GM18499 (cell line): Measurements from ENCODE around the gene TUBE1.
A peak's percentile ranks its signal among the peaks of the same experiment; 100 is the strongest.
"Not testable (repeated sequence)": the region's sequence is repeated elsewhere in the genome, so short reads cannot be mapped to it uniquely, and the experiment has no call there.

Experiments used
- ATAC-seq: cut with Tn5 transposase; IDR thresholded peaks from one replicate; pipeline ENCODE4 v1.9.1; 2021; ENCODE audit warnings: moderate number of reproducible peaks; ENCODE audit not compliant: insufficient read depth, unreplicated experiment

Gene TUBE1, protein sequence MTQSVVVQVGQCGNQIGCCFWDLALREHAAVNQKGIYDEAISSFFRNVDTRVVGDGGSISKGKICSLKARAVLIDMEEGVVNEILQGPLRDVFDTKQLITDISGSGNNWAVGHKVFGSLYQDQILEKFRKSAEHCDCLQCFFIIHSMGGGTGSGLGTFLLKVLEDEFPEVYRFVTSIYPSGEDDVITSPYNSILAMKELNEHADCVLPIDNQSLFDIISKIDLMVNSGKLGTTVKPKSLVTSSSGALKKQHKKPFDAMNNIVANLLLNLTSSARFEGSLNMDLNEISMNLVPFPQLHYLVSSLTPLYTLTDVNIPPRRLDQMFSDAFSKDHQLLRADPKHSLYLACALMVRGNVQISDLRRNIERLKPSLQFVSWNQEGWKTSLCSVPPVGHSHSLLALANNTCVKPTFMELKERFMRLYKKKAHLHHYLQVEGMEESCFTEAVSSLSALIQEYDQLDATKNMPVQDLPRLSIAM

DNA sequence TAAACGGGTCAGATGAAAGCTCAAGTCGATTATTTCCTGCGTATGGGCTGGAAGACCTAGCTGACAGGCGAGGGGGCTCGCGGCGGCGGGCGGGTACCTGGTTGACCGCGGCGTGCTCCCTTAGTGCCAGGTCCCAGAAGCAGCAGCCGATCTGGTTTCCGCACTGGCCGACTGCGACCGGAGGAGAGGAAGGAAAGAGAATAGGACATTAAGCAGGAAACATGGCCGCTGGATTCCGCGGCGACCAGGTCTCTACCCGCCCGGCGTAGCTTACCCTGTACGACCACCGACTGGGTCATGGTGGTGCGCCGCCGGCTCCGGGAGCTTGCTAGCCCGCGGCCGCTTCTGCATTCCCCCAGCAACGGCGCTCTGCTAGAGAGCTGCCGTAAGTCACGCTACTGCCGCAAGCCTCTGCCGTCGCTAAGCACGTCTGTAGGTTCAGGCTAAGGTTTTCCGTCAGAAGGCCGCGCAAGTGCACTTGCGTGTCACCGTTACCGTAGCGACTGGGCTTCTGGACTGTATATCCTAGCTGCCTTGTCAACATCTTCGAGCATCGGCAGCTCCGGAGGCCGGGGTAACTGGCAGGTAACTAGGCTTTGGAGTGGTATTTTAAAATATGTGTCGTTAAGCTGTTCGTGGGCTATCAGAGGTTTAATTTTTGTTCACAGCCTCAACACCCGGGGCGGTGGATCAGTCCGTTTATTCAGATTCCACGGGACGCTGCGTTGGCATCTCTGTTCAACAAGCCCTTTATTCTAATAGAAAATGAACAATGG is at the start of gene TUBE1, which contains the start of gene FAM229B:
Gene TUBE1 (minus strand): TSS at position 347 of the 776 bp plus-strand sequence. CDS start 48 bp downstream, at position 299.
Gene FAM229B (plus strand): TSS at position 456 of the 776 bp plus-strand sequence. CDS start 11,693 bp downstream, outside the sequence.
- peak; percentile 93 for ATAC-seq

DNA sequence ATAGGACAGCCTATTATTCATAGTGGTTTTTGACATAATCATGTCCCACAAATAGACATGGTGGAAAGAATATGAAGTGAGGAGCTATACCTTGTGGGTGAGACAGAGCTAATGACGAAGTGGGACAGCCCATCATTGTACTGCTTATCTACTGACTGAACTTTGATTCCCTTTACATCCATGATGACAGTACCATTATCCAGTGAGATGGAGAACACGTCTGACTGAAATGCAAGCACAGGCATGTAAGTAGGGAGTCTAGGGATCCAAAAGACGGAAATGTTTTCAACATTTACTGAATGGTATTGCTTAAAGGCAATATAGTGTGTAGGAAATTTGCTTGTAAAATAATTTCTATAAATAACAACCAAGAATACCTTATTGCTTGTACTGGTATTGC is 43.6 kb upstream of the TUBE1 start:
- ATAC-seq, result no peak

DNA sequence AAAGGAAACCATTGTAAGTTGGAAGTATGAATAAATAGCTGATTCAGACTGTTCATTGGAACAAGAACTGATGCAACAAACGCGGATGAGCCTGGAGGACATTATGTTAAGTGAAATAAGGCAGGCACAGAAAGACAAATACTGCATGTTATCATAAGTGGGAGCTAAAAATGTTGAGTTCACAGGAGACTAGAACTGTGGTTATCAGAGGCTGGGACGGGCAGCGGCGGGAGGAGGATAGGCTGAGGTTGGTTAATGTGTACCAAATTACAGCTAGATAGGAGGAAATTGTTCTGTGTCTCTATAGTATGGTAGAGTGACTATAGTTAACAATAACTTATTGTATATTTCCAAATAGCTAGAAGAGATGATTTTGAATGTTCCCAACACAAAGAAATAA is 40.9 kb upstream of the TUBE1 start:
- ATAC-seq, result no peak

DNA sequence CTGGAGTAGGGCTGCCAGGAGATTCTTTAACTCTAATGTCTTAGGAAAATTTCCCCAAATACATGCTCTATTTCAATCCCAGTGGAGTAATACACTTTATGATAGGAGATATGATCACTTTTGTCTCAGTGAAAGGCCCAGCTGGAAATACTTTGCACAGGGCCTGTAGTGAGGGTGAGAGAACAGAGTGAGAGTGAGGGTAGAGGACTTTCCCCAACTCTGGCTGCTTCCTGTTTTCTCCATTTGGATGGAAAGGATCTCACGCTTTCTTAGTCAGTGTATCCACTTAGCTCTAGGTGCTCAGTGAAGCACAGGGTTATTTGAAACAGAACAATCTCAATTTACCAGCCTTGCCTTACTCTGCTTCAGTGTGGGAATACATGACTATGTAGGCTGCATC is 36.7 kb upstream of the TUBE1 start:
- no peak for ATAC-seq

DNA sequence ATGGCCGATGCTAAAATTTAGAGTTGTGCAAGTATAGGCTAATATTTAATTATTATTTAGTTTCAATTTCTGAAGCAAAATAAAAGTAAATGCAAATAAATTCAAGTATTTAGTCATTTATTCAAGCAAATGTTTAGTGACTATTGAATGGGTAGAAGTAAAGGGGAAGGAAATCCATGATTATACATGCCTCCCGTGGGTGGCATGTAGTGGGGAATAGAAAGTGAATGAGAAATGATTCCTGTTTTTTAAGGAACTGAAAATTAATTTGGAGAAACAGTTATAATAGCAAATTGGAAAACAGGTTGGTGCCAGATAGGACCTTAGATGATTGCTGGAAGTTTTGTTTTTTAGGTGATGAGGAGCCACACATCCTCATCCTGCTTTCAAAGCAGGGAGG is 35.5 kb upstream of the TUBE1 start:
- no peak for ATAC-seq

DNA sequence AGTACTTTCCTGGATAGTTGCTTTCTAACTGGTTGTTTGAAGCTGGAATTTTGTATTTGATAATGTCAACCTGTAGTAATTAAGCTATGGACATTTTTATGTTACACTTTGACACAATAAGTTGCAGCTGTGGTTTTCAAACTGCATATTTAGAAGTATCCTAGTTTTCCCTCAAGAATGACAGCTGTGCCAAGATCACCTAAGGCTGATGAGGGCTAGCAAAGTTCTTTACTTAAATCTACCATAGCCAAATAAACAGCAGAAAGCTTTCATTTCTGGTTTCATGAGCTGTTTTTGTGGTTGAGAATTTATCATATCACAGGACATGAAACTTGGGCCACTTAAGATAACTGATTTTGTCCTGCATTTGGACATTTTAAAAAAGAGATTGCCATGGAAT is 30.8 kb upstream of the TUBE1 start:
- no peak for ATAC-seq

DNA sequence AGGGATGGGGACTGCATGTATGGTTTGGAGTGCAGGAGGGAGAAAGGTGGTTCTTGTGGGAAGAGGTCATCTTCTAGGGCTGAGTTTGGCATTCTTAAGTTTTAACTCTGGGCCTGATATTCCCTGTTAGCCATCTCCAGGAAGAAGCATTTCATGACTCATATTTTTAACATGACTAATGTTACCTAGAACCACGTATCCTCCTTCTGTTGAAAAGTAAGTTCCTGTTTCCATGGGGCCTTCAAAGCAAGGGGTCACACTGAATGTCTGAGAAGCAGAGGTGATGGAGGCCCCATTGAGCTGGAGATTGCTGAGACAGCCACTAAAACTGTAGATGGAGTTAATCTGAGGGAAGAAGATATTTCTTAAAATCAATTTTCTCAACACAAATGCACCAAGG is 30.3 kb upstream of the TUBE1 start:
- no peak for ATAC-seq

DNA sequence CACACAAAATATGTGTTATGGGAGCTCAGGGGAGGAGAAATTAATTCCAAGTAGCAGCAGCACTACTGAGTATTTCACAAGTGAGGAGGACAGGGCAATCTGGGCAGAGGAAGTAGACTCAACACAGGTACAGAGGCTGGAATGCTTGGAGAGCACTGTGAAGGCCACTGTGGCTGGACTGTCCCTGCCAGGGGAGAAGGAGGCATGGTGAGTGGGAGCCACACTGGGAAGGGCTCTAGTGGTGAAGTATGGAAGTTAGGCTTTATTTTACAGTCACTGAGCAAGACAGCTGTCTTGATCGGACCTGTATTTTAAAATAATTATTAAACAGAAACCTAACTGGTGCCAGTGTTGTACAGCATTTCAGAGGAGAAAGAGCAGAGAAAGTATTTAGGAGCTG is 28.9 kb upstream of the TUBE1 start:
- no peak for ATAC-seq

DNA sequence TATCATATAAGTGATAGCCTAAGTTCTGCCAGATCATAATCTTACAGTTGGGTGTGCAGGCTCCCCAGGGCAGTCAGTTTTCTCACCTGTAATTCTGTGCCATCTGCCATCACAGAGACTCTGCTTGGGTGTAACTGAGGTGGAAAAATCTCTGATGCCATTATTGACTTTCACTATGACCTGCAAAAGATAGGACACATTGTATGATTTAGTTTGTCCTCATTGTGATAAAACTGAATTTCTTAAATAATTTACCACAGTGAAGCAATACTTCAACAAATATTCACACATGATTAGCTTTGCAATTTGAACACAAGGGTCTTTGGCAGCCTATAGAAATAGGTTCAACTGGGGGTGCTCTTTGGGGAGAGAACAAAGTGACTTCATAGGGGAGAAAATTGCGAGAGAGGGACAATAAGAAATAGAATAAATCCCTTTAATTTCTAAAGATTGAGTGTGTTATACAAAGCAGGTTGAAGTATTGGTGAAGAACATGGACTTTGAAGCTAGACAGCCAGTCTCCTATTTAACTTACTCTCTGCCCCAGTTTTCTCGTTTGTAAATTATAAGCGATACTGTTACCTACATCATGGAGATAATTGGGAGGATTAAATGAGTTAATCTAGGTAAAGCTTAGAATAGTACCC is 27.4 kb upstream of the TUBE1 start:
- no peak for ATAC-seq

DNA sequence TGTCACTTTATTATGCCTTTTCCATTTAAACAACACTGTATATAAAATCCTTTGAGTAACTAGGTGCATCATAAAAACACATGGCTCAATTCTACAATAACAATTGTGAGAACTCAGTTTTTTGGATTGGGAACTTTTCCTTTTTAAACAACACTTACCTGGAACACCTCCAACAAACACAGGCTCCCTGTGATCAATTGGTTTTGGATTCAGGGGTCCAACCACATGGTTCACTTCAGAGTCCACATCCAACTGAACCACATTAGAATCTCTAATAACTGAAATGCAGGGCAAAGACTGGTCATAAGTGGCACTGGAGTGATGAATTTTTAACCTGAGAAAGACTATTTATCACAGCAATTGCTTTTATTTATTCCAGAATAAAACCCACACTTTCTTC is 26.6 kb upstream of the TUBE1 start:
- no peak for ATAC-seq

DNA sequence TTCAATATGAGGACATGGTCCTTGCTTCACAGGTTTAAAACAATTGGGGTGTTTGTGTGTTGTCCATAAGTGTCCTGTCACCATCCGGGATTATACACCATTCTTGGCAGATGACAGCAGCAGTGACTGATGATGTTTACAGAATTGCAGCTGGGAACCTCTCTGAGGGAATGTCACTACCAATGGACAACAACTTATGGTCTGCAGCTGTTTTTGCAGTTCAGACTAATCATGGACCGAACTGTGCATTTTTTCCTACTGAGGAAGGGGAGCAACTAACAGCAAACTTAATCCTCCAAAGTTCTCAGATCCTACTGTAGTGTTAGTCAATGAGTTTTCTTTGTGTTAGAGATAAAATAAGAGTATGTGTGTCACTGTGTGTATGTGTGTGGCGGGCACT is 26.1 kb upstream of the TUBE1 start:
- no peak for ATAC-seq

DNA sequence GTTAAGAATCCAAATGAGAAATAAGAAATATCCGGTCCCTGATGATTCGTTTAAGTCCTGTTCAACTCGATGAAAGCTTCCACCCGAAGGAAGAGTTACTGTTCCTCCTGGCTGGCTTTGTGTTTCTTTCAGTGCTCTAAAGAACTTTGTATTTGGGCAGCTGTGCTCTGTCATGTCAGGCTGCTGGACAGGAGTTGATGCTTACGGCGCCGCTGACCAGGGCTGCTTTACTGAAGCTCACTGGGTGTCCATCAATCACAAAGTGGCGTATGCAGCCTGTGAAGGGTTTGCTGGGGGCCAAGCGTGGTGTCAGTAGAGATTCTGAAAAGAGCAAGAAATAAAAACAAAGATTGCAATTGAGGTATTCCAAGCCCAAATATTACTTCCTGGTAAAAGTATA is 22.0 kb upstream of the TUBE1 start:
- no peak for ATAC-seq

DNA sequence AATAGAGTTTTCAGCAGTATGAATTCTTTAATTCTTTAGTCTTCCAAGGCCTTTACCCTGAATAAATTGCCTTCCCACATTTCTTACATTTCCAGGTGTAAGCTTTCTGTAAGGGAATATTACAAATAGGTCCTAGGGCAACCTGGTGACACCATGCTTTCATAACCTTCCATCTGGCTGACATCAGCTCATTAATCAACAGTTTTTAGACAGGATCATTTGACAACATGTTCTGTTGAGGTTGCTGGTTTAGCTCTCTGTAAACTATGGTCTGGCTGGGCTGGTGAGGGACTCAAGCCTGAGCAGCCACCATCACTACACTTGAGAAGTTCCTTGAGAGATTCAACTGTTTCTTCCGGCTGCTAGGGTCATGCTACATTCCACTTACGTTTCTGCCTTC is 19.3 kb upstream of the TUBE1 start:
- no peak for ATAC-seq

DNA sequence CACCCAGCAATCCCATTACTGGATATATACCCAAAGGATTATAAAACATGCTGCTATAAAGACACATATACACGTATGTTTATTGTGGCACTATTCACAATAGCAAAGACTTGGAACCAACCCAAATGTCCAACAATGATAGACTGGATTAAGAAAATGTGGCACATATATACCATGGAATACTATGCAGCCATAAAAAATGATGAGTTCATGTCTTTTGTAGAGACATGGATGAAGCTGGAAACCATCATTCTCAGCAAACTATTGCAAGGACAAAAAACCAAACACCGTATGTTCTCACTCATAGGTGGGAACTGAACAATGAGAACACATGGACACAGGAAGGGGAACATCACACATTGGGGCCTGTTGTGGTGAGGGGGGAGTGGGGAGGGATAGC is 18.7 kb upstream of the TUBE1 start:
- not testable (repeated sequence) for ATAC-seq

DNA sequence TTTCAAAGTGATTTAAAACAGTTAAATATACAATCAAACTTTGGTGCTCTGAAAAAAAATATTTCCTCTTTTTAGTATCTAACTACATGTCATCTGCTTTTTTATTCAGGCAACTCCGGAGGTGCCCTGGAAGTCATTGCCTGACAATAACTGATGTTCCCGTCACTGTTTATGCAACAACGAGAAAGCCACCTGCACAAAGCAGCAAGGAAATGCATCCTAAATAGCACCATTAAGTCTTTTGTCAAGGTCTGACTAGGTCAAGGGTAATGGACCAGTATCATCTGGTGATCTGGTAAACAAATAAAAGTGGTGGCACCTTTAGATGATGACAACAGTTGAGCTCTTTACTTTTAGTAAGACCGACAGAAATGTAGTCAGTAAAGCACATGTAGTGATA is 13.3 kb upstream of the TUBE1 start:
- no peak for ATAC-seq

DNA sequence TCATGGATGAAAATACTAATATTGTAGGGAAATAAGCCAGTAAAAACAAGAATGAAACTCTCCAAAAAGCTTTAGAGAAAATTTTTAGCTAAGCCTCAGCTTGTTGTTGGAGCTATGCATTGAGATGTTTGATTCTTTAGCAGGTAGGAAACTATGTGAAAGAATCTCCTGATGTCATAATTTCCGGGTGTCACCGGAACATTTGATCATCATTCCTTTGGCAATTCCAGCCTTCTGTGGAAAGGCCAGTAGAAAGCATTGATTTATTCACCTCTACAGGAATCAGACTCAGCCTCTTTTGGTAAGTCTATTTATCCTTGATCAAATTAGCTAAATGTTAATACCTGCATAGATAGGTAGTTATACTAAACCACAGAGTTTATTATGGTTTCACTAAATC is 9.6 kb upstream of the TUBE1 start:
- ATAC-seq, result no peak

DNA sequence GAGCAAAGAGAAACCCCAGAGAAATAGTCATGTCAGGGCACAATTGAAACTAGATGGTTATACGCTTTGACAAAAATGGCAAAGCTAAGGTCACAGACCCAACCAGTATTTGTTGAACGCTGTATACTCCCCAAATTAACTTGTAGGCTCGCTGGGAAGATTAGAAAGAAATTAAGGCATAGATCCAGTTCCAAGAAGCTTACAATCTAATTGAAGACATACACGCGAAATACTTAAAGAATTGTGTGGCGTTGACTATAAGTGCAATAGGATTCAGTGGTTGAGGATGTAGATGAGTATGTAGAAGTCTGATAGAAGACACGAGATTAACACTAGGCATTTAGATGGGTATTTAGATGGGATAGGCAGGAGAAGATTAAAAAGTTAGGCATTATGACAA is 634 bp upstream of the TUBE1 start:
- peak; percentile 0 for ATAC-seq

DNA sequence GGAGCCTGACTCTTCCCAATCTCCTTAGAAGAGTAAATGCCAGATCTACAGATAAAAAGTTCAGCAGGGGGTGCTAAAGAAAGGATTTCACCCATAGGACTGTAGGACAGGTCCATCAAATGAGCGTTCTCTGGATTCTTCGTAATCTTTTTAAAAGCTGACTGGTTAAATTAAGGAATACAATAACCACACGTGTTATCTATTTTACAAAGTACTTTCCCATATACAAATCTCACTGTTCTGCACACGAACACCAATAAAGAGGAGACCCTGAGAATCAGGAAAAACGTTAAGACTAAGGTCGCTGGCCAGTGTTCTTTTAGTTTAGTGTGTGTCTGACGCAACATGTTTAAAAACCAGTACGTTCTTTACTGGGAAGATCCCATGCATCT is 542 bp downstream of the TUBE1 start:
- ATAC-seq, result peak; percentile 19

DNA sequence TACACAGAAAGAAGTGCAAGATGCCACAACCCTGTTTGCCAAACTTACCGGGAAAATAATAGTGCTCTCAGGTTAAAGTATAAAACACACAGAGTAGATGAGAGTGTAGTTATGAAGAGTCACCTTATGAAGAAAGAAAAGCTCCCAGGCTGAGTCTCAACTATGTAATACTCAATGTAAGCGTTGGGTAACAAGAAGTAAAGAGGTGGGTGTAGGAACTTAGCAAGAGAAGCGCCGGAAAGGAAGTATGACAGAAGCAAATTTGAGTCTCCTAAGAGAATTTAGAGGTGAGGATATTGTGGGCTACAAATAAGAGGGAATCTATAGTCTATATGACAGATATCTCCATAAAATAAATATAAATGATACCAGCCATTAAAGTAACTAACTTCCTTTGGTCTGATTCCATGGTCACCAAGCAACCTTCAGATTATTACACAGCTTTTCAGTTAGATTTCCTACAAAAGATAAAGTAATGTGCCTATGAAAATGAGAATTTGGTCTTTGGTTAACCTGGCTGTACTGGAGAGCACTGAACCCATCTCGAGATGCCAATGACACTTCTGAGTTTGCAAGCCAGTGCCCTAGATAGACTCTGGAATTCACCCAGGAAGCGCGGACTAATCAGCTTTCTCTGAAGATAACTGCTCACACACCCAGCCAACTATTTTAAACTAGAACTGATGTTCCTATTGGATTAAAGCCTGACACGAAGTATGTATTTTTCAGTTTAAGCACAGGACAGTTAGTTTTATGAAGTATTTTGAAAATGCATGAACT is 1.8 kb downstream of the TUBE1 start:
- no peak for ATAC-seq

DNA sequence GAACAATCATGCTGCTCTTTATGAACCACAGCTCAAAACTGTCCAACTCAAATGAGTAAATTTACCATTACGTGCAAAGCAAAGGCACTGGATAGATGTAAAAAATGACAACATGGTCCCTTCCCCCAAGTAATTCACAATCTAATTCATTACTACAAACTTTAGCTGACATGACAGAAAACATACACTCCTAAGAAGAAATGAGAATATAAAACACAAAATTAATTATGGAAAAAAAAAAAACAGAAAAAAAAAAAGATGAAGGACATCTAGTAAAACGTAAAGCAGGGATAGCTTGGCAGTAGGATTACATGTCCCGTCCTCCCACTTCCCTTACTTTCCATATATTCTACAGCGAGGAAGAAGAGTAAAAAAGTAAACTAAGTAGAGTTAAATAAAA is 5.7 kb downstream of the TUBE1 start:
- no peak for ATAC-seq
